Glutamatergic neuron (in vitro differentiated cells): ENCODE data around the gene GM2A. TPM values are rescaled to one million over a fixed set of nuclear protein-coding genes. Genes with fewer than 3 reads are reported as not detected.

Experiments
- DNase-seq: peaks from one replicate; pipeline ENCODE4 v3.0.0; 2022
- H3K27ac Mint-ChIP-seq: one replicate; pipeline ENCODE4 v1.8.0; 2020; ENCODE audit warnings: mild to moderate bottlenecking, mixed read lengths, inconsistent platforms; ENCODE audit not compliant: unreplicated experiment
- H3K27me3 Mint-ChIP-seq: one replicate; pipeline ENCODE4 v1.8.0; 2020; ENCODE audit warnings: mild to moderate bottlenecking, moderate library complexity, mixed read lengths, inconsistent platforms; ENCODE audit not compliant: unreplicated experiment
- H3K36me3 Mint-ChIP-seq: one replicate; pipeline ENCODE4 v1.8.0; 2020; ENCODE audit warnings: mild to moderate bottlenecking, mixed read lengths, inconsistent platforms; ENCODE audit not compliant: unreplicated experiment
- H3K4me1 Mint-ChIP-seq: one replicate; pipeline ENCODE4 v1.8.0; 2020; ENCODE audit warnings: mild to moderate bottlenecking, low read depth, mixed read lengths, inconsistent platforms; ENCODE audit not compliant: unreplicated experiment
- H3K4me3 Mint-ChIP-seq: one replicate; pipeline ENCODE4 v1.8.0; 2020; ENCODE audit warnings: mild to moderate bottlenecking, mixed read lengths, inconsistent platforms; ENCODE audit not compliant: unreplicated experiment
- H3K9me3 Mint-ChIP-seq: one replicate; pipeline ENCODE4 v1.8.0; 2020; ENCODE audit warnings: mild to moderate bottlenecking, moderate library complexity, mixed read lengths, inconsistent platforms; ENCODE audit not compliant: unreplicated experiment
- CTCF ChIP-seq: fragments of 200-600 bp; sonication (generic); IDR thresholded peaks from one replicate; pipeline ENCODE4 v1.5.0; 2021; ENCODE audit not compliant: partially characterized antibody, unreplicated experiment
- total RNA-seq: library from RNA; stranded (reverse); fragmentation: NEBNext Ultra II Directional; extraction: Animal tissue kit (Norgen Biotek cat#: 25700); gene quantifications from one replicate; pipeline ENCODE4 v1.2.1, GENCODE V29; 2021; ENCODE audit not compliant: unreplicated experiment

The GM2A gene
- total RNA-seq, 1 donor from 2014 or later = 13.7 TPM

GRCh38 chr5:151313357-151313756, 60.4 kb downstream of the GM2A start:
- no peak overlapping the region for H3K27ac Mint-ChIP-seq
- no peaks in the 10 kb centered on the region for H3K4me1 Mint-ChIP-seq
- no peak overlapping the region for H3K4me3 Mint-ChIP-seq
- no peak for TF ChIP-seq CTCF
- DNase-seq = no peak
- peaks cover 16% of the 10 kb centered on the region for H3K36me3 Mint-ChIP-seq
- peaks cover 3% of the 10 kb centered on the region for H3K27me3 Mint-ChIP-seq
- H3K9me3 Mint-ChIP-seq = peaks cover 5% of the 10 kb centered on the region

- Mint-ChIP-seq H3K27me3 (no peaks in the 10 kb centered on the region), H3K36me3 (peaks cover 4% of the 10 kb centered on the region), H3K9me3 (no peaks in the 10 kb centered on the region), H3K27ac (no peak overlapping the region), H3K4me1 (peaks cover 5% of the 10 kb centered on the region), H3K4me3 (no peak overlapping the region)
- TF ChIP-seq CTCF = peak; percentile 87
- peak; percentile 88 for DNase-seq
Measured at GRCh38 chr5:151315998-151316597, 63.1 kb downstream of the GM2A start.

GRCh38 chr5:151317871-151318270, 64.9 kb downstream of the GM2A start:
- Mint-ChIP-seq H3K36me3 (no peaks in the 10 kb centered on the region), H3K9me3 (no peaks in the 10 kb centered on the region), H3K4me3 (no peak overlapping the region), H3K27ac (no peak overlapping the region), H3K4me1 (peaks cover 5% of the 10 kb centered on the region), H3K27me3 (no peaks in the 10 kb centered on the region)
- no peak for DNase-seq
- no peak for TF ChIP-seq CTCF

GRCh38 chr5:151318850-151319732, 66.1 kb downstream of the GM2A start:
- H3K4me3 Mint-ChIP-seq = no peak overlapping the region
- H3K27ac Mint-ChIP-seq = no peak overlapping the region
- H3K9me3 Mint-ChIP-seq = peaks cover 4% of the 10 kb centered on the region
- H3K36me3 Mint-ChIP-seq = no peaks in the 10 kb centered on the region
- H3K4me1 Mint-ChIP-seq = peaks cover 5% of the 10 kb centered on the region
- no peak for DNase-seq
- no peaks in the 10 kb centered on the region for H3K27me3 Mint-ChIP-seq
- TF ChIP-seq CTCF = no peak

Other genes starting within 250 kb of the GM2A start
- gene GPX3, start 232.6 kb upstream of the GM2A start, total RNA-seq = 20.4 TPM
- gene TNIP1, start 172.2 kb upstream of the GM2A start, total RNA-seq = 34.1 TPM
- 143 TPM for gene ANXA6, start 95.4 kb upstream of the GM2A start, total RNA-seq
- gene CCDC69, start 29.1 kb upstream of the GM2A start, total RNA-seq = 2.0 TPM
- gene SLC36A3, start 50.6 kb downstream of the GM2A start, total RNA-seq = not detected
- gene SLC36A2, start 94.4 kb downstream of the GM2A start, total RNA-seq = not detected
- gene SLC36A1, start 194.4 kb downstream of the GM2A start, total RNA-seq = 117 TPM